ENCODE data around the gene ZNF512B.

- TF ChIP-seq TCF12 (IDR thresholded peaks at IDR 0.05; ENCODE audit: low read depth) (no peak), TAF1 (IDR thresholded peaks at IDR 0.05; ENCODE audit: low read depth) (no peak), REST (IDR thresholded peaks at IDR 0.05; ENCODE audit: low read depth) (no peak), EP300 (IDR thresholded peaks at IDR 0.05; ENCODE audit: borderline replicate concordance) (no peak), RAD21 (IDR thresholded peaks at IDR 0.05; ENCODE audit: low read depth) (no peak), MAX (IDR thresholded peaks at IDR 0.05) (no peak)
Measured at GRCh38 chr20:64010711-64011237, 41.0 kb upstream of the ZNF512B start.
